GM12891 (cell line): ENCODE results near the gene RRP1B.

Experiments used
- POLR2A ChIP-seq: IDR thresholded peaks from 2 replicates; pipeline ENCODE4 v1.6.1; 2011; ENCODE audit warnings: low read depth, low read length, control low read depth
- POLR2AphosphoS5 ChIP-seq: IDR thresholded peaks from 2 replicates; pipeline ENCODE4 v1.6.1; 2011; ENCODE audit warnings: low read depth, low read length, control low read depth

GRCh38 chr21:43716376-43717165 lies 57.2 kb downstream of the RRP1B start:
- no peak for TF ChIP-seq POLR2AphosphoS5
- no peak for TF ChIP-seq POLR2A
